Head of caudate nucleus (tissue), 42 donors: ENCODE data around the gene CRYBG2.

Experiments used
- DNase-seq, 42 donors: peaks; one replicate each; pipeline versions ENCODE4 v3.0.0 to v3.0.0-alpha.2; 2020 to 2021; ENCODE audit warnings: mixed read lengths in 7 of 42
- intact Hi-C: fragments of 100-400 bp; cut with DNase I; formaldehyde crosslinking; loops from one replicate; pipeline ENCODE4 v1.15.0; 2022

The CRYBG2 gene

DNA sequence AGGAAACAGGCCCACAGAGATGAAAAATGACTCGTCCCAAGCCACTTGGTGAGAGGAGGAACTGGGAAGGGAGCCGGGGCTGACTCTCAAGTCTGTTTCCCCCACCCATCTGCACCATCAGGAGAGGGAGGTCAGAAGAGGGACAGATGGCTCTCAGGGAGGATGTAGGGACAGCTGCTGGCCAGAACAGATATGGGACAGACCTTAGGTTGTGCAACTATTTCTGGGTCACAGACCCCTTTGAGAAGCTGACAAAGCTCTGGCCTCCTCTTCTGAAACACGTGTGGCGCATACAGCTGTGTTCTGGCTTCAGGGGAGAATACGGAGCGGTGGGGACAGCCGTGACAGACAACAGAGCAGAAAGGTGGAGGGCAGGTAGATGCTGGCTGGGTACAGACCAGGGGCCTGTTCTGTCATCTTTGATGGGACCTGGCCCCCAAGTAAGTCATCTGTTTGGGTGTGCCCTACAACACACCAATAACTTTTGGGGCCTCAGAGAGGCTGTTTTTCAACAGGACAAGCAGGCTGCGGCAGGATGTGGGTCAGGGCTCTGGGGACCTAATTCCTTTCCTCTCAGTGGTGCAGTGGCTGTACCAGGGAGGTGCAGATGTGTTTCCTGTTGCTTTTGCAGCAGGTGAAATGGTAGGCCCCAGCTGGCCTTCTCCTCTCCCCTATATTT is 66.8 kb downstream of the CRYBG2 start:
- no peak for DNase-seq
- intact Hi-C loops, result no loop called here

DNA sequence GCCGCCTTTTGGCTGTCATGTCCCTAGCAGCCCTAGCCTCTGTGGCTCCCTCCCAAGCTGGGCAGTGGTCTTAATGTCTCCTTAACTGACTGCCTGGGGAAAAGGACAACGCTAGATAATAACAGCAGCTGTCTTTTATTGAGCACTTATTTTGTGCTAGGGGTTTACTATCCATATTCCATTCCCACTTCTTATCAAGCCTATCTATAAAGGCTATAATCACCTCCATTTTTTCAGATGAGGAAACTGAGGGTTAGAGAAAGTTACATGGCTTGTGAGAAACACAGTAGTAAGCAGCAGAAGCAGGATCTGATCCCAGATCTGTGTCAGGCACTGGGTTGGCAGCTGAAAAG is 67.9 kb downstream of the CRYBG2 start:
- DNase-seq, result no peak
- intact Hi-C loops, result no loop called here

GRCh38 chr1:26285366-26286063 is 68.4 kb downstream of the CRYBG2 start:
- no peak for DNase-seq
- intact Hi-C loops, result no loop called here

DNA sequence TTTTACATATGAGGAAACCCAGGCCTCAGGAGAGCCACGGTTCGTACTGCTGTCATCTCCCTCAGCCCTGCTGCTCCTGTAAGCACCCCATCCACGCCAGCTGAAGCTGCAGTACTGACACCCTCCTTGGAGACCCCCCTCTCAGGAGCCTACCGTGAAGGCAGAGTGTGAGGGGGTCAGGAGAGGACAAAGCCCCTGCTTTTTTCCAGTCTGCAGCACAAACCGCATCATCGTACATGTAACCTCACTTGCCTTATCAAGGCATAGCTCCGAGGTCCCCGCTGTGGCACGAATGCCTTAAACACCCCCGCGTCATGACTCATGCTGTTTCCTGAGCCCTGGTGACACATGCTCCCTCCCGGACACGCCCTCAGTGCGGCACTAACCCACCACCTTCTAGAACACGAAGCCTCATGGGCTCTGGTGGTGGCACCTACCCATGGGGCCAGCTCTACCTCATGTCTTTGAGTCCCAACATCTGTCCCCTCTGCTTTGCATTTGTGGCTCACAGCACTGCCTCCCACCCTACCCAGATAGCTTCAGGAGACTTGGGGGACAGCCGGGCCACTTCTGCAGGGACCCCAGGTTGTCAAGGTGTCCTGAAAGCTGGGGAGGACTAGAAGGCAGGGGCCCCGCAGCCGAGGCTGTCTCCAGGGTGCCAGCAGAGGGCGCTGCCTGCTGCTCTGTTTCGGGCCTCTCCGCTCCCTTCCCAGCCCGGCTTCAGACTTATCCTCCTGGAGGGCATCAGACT is 69.2 kb downstream of the CRYBG2 start:
- peak; percentile 63 to 96 (median 85) for DNase-seq
- intact Hi-C loops, result no loop called here

GRCh38 chr1:26283871-26284596 is 69.9 kb downstream of the CRYBG2 start:
- peak in 1 of 42 donors; percentile 26 for DNase-seq
- intact Hi-C loops, result no loop called here

- no peak for DNase-seq
- intact Hi-C loops, result no loop called here
These were observed 70.6 kb downstream of the CRYBG2 start for GRCh38 chr1:26283279-26283853.

DNA sequence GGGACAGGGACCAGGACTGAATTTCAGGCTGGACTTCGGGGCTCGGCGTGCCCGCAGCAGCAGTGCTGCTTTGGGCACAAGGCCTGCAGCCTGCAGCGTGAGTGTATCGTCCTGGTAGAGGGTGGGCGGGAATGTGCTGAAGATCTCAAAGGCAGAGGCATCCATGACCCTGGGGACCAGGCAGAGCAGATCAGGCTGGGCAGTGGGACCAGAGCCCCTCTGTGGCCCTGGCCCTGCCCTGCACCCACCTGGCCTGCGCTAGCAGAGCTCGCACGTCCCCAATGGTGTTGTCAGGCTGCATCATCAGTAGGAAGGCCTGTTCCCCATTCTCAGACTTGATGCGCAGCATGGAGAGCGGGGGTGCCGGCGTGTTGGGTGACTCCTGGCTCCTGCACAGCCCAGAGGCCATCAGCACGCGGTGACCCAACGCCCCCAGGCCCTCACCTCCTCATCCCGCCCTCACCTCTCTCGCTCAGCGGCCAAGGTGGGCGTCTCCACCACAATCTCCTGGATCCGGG is 71.5 kb downstream of the CRYBG2 start:
- peak in 2 of 42 donors; percentile 13 to 26 for DNase-seq
- intact Hi-C loops, result no loop called here

GRCh38 chr1:26281971-26282370 is 72.0 kb downstream of the CRYBG2 start:
- peak in 2 of 42 donors; percentile 13 to 15 for DNase-seq
- intact Hi-C loops, result no loop called here

GRCh38 chr1:26281091-26281958 is 72.6 kb downstream of the CRYBG2 start:
- DNase-seq, result no peak
- intact Hi-C loops, result no loop called here

DNA sequence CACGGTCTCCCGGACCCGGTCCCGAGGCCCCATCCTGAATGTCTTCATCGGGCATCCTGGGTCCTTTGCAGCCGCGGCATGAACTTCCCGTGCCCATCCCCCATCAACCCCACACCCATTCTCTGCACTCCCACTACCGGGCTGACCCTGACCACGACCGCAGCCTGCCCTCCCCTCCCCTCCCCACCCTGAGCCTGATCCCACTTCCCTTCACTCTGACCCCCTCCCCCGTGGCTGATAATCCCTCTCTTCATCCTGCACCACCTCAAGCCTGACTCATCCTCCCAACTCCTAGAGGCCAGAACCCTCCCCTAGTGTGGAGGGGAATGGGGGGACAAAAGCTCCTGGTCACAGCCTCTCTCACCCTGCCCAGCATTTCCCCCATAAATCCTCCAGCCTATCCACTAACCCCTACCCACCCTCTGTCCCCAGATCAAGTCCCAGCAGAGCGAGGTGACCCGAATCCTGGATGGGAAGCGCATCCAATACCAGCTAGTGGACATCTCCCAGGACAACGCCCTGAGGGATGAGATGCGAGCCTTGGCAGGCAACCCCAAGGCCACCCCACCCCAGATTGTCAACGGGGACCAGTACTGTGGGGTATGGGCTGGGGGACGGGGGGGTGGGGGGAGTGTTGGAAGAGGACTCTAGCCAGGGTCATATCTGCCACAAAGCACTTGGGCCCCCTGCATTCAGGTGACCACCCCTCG is 73.4 kb downstream of the CRYBG2 start:
- peak in 12 of 42 donors; percentile 22 to 60 (median 41) for DNase-seq
- intact Hi-C loops, result no loop called here

GRCh38 chr1:26279456-26280332 is 74.2 kb downstream of the CRYBG2 start, which contains the start of gene SH3BGRL3:
Gene SH3BGRL3, plus strand, starts transcription at chr1:26280086. Its CDS starts 70 bp downstream, at chr1:26280156.
- DNase-seq, result peak; percentile 71 to 96 (median 91)
- intact Hi-C loops, result loop anchor here (5.0 kb wide), 2 partner anchors 43 to 47 kb away; partner anchors contain the start of gene CEP85

GRCh38 chr1:26278724-26279455 is 75.0 kb downstream of the CRYBG2 start:
- DNase-seq, result peak in 9 of 42 donors; percentile 11 to 61 (median 29)
- intact Hi-C loops, result loop anchor here (5.0 kb wide), 2 partner anchors 43 to 47 kb away; partner anchors contain the start of gene CEP85

GRCh38 chr1:26278303-26278702 is 75.6 kb downstream of the CRYBG2 start:
- peak in 8 of 42 donors; percentile 19 to 56 (median 30) for DNase-seq
- intact Hi-C loops, result loop anchor here (5.0 kb wide), 2 partner anchors 44 to 46 kb away; partner anchors contain the start of gene CEP85

- DNase-seq, result no peak
- intact Hi-C loops, result loop anchor here (5.0 kb wide), 2 partner anchors 45 kb away; partner anchors contain the start of gene CEP85
These were observed 76.2 kb downstream of the CRYBG2 start for GRCh38 chr1:26277719-26278118.

- DNase-seq, result no peak
- intact Hi-C loops, result loop anchor here (5.0 kb wide), 2 partner anchors 45 kb away; partner anchors contain the start of gene CEP85
These were observed 76.7 kb downstream of the CRYBG2 start for GRCh38 chr1:26277261-26277661.
